HG02970 (cell line): ENCODE results near the gene PRRX1.

ENCODE experiments used
- ATAC-seq: cut with Tn5 transposase; IDR thresholded peaks from one replicate; pipeline ENCODE4 v1.9.1; 2021; ENCODE audit warnings: mild to moderate bottlenecking, moderate library complexity, moderate number of reproducible peaks; ENCODE audit not compliant: unreplicated experiment, low FRiP score

Gene PRRX1

DNA sequence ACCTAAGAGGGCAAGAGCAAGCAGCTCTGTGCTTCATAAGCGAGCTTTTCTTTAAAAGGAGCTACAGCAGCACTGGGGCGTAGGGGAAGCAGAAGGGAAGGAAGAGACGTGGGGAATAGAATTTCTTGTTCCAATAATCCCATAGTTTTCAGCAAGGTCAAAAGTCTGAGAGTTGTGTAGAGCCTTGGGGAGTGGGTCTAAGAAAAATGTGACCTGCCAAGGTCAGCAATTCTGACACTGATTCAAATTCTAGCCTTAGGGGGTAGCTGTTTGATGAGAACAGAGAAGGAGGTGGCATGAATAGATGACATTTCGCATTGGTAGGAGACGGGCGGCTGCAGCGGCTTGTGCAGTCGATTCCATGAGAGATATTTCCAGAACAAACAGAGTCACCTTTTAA is 22.4 kb downstream of the PRRX1 start:
- ATAC-seq = no peak

- ATAC-seq = no peak
Measured at GRCh38 chr1:170687621-170688020, 23.7 kb downstream of the PRRX1 start.

GRCh38 chr1:170691258-170691657 is 27.3 kb downstream of the PRRX1 start:
- no peak for ATAC-seq

GRCh38 chr1:170692866-170693575 is 29.1 kb downstream of the PRRX1 start:
- ATAC-seq = no peak

GRCh38 chr1:170694172-170694926 is 30.4 kb downstream of the PRRX1 start:
- no peak for ATAC-seq

DNA sequence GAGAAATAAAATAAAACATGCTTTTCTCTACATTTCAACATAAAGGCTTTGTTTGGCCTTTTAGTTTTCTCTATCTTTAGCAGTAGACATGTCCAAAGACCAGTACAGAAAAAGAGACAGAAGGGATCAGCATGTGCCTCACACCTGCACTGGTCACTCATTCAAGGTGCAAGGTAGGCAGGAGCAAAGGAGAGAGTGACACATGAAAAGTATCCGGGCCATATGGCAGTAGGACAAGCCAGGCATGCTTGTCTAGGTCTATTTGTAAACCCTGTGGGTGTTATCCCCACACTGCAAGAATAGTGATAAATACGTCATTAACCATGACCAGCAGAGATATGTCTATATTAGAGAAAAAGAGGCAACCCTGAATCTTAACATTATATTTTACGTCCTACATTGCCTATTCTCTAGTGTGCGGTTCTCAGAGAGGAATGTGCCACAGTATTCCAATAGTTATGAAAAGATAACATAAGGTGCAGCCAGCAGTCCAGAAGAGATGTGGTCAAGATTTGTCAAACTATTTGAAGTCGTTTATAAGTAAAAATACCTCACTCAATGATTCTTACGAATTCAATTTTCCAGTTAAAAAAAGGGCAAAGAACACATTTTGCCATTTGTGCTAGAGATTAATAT is 32.1 kb downstream of the PRRX1 start:
- no peak for ATAC-seq

DNA sequence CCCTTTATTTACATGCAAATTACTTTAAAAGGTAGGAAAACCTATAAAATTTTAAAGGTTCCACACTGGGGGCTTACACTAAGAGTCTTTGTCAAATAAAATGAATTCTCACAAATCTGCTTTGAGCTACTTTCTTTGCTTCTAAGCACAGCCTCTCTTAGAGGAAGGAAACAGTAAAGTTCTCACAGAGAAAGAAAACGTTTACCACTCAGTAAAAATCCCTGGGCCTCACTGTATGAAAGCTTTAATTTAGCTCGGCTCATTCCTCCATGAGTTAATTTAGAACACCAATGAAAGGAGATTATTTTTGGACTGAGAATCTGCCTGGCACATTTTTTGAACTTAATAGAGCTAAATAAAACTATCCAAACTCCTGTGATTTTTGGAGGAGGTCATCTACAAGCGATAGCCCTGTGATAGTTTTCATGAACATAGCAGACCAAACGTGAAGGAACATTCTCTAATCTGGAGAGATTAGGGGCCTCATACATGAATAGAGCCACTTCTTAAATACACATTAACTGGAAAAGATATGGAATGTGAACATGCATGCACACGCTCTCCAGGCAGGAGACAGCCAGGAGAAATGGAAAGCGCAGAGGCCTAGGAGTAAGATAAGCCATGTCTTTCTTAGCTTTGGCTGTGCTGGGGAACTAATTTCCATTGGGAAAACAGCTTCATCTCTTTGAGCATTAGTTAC is 32.8 kb downstream of the PRRX1 start:
- ATAC-seq = no peak

DNA sequence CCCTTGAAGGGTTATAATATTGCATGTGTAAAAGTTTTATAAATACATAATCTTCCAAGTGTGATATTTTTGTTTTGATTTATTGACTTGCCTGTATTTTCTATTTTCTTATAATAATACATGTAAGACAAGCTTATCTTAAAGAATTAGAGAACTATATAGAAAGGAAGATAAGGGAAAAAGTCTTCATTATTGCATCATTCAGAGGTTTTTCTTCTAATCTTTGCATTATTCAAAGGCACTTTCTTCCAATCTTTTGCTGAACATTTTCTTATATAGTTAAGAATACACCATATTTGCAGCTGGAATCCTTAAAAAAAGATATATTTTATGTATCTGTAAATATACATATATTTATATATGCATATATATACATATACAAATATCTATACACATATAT is 33.4 kb downstream of the PRRX1 start:
- ATAC-seq = no peak

- ATAC-seq = no peak
Measured at GRCh38 chr1:170698301-170699275, 34.7 kb downstream of the PRRX1 start.

- no peak for ATAC-seq
Measured at GRCh38 chr1:170699696-170700095, 35.8 kb downstream of the PRRX1 start.

DNA sequence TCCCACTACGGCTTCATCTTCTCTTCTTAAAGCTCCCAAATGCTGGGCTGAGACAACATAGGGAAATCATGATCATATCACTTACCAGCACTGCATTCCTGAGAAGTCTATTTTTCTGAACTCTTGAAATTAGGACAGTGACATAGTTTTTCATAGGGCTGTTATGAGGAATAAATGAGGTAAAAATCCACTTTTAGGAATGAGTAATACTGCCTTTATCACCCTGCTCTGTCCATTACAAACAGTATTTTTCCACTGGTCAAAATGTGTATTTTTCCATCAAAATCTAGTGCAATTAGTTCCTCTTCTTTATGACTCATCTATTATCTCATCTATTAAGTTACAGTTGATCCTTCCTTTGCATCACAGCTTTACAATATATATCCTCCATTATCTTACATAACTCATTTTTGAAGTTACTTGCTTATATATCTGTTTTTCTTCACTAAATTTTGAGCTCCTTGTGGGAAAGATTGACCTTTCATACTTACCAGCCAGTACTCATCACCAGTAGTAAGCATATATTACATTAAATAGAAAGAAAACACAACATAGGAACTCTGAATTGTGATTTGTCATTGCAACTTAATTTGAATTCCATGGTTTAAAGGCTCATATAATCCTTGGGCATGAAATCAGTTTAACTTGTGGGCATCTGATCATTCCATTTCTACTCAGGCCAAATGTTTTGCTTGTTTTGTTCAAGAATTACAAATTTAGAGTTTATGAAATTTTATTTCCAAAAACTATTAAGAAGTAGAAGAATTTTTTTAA is 37.1 kb downstream of the PRRX1 start:
- ATAC-seq = no peak

DNA sequence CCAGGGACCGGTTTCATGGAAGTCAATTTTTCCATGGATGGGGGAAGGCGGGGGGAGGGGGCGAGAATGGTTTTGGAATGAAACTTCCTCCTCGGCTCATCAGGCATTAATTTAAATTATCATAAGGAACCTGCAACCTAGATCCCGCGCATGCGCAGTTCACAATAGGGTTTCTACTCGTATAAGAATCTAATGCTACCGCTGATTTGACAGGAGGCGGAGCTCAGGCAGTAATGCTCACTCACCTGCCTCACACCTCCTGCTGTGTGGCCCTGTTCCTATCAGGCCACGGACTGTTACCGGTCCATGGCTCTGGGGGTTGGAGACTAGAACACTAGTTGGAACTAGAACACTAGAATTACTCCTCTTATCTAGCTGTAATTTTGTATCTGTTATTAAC is 38.0 kb downstream of the PRRX1 start:
- ATAC-seq = no peak

GRCh38 chr1:170703591-170703990 is 39.7 kb downstream of the PRRX1 start:
- no peak for ATAC-seq

DNA sequence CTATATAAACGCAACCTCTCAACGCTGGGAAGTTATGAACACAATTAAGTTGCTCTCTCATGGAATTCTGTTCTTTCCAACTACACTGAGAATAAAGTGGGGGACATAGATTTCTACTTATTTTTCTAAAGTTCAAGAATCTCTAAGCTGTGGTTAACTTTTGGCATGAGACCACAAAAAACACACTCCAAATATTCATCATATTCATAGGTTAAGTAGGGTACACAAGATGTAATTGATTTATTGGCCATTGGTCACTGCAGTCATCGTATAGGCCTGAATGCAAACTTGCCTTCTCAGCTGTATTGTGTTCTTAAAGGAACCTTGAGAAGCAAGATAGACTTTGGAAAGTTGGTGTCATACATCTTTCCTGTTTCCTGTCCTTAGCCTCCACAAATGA is 40.3 kb downstream of the PRRX1 start:
- no peak for ATAC-seq

DNA sequence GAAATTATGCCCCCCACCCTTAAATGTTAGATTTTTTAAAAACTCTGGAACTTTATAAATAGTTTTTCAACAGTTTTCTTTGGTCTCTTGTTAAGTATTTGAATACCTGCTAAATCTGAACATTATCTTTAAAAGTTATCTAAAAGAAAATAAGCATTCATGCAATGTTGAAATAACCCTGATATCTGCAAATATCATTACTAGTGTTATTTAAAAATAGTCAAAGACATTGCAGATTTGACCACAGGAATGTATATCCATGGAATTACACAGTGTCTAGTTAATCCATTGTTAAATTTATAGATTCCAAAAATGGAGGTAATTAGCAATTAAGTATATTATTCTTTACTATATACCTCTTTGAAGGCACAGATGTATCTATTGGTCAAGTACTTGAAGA is 42.0 kb downstream of the PRRX1 start:
- ATAC-seq = no peak

DNA sequence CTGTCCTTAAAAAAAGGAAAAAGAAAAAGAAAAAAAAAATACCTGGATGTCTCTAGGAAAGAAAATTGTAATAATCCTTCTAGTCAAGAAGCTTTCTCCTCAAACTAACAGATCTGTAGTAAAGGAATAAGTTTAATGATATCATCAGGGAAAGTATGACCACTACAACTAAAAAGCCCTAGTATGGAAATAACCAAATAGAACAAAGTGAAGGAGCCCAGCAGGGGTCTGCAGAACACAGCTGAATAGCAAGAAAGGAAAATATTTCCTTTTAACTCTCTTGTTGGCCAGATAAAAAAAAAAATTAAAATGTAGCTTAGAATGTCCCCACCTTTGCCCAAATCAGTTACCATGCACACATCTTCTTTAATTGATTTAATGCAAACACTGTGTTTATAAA is 43.2 kb downstream of the PRRX1 start:
- ATAC-seq = no peak

GRCh38 chr1:170707959-170708655 is 44.2 kb downstream of the PRRX1 start:
- no peak for ATAC-seq

GRCh38 chr1:170711682-170712081 is 47.8 kb downstream of the PRRX1 start:
- ATAC-seq = no peak

DNA sequence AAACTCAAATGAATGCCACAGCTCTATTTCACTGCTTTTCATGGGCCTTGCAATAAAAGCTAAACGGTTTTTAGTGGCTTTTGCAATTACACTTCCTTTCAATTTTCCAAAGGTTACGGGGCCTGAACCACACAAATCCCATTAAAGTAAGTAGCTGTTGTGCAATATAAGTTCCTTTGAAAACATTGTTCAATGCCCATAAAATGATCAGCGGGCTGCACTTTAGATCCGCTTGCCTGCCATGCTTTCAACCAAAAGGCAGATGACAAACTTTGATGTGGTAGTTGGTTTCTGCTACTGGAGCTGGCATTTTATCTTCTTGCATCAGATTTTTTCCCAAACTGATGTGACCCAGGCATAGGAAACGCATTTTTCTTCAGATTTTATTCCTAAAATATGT is 50.2 kb downstream of the PRRX1 start:
- no peak for ATAC-seq
